ENCODE data around the gene VLDLR.

Gene VLDLR

GRCh38 chr9:2621722-2622460 is at the start of gene VLDLR:
Gene VLDLR (plus strand): TSS chr9:2621787. CDS start chr9:2622190, 403 bp downstream.
- peak; percentile 36 for DNase-seq

GRCh38 chr9:2574203-2574602 is 47.4 kb upstream of the VLDLR start:
- DNase-seq = no peak

- DNase-seq = no peak
Observed at GRCh38 chr9:2576631-2577030, 45.0 kb upstream of the VLDLR start.

GRCh38 chr9:2583308-2584013 is 38.1 kb upstream of the VLDLR start:
- peak; percentile 19 for DNase-seq

GRCh38 chr9:2591967-2592366 is 29.6 kb upstream of the VLDLR start:
- DNase-seq = no peak

GRCh38 chr9:2593744-2594143 is 27.8 kb upstream of the VLDLR start:
- no peak for DNase-seq

- DNase-seq = no peak
Observed at GRCh38 chr9:2595973-2596372, 25.6 kb upstream of the VLDLR start.

GRCh38 chr9:2597483-2597882 is 24.1 kb upstream of the VLDLR start:
- no peak for DNase-seq

- DNase-seq = no peak
Observed at GRCh38 chr9:2599896-2600295, 21.7 kb upstream of the VLDLR start.

GRCh38 chr9:2600307-2600706 is 21.3 kb upstream of the VLDLR start:
- no peak for DNase-seq

- no peak for DNase-seq
Observed at GRCh38 chr9:2601785-2602378, 19.7 kb upstream of the VLDLR start.

- DNase-seq = no peak
Observed at GRCh38 chr9:2602704-2603116, 18.9 kb upstream of the VLDLR start.

- no peak for DNase-seq
Observed at GRCh38 chr9:2603621-2604020, 18.0 kb upstream of the VLDLR start.

GRCh38 chr9:2605246-2605645 is 16.3 kb upstream of the VLDLR start:
- DNase-seq = no peak

- no peak for DNase-seq
Observed at GRCh38 chr9:2608276-2608675, 13.3 kb upstream of the VLDLR start.

- DNase-seq = no peak
Observed at GRCh38 chr9:2610985-2611384, 10.6 kb upstream of the VLDLR start.

GRCh38 chr9:2611961-2612360 is 9.6 kb upstream of the VLDLR start:
- no peak for DNase-seq

- DNase-seq = no peak
Observed at GRCh38 chr9:2613730-2614271, 7.8 kb upstream of the VLDLR start.

- DNase-seq = no peak
Observed at GRCh38 chr9:2615497-2615896, 6.1 kb upstream of the VLDLR start.

GRCh38 chr9:2616692-2617377 is 4.8 kb upstream of the VLDLR start:
- DNase-seq = no peak

GRCh38 chr9:2618289-2618688 is 3.3 kb upstream of the VLDLR start:
- DNase-seq = no peak

GRCh38 chr9:2620919-2621721 is 467 bp upstream of the VLDLR start:
- DNase-seq = peak; percentile 41

Data from GDM1 (cell line).